BLaER1 treated with 17β-estradiol and CSF1 and Interleukin-3, amounts not matched to agents 10 nM and 100 nM (cell line): ENCODE results near the gene SLIT3.

ENCODE experiments used
- H3K27ac ChIP-seq, 11 experiments: shearing (Covaris generic); formaldehyde crosslinking; 2 replicates each; pipeline ENCODE4 v1.8.1; 2022
- H3K27me3 ChIP-seq, 11 experiments: shearing (Covaris generic); formaldehyde crosslinking; 2 replicates each; pipeline ENCODE4 v1.8.1; 2022
- H3K36me3 ChIP-seq, 11 experiments: shearing (Covaris generic); formaldehyde crosslinking; 2 replicates each; pipeline ENCODE4 v1.8.1; 2022
- H3K4me1 ChIP-seq, 10 experiments: shearing (Covaris generic); formaldehyde crosslinking; 2 replicates each; pipeline ENCODE4 v1.8.1; 2022
- H3K4me2 ChIP-seq, 11 experiments: shearing (Covaris generic); formaldehyde crosslinking; 2 replicates each; pipeline ENCODE4 v1.8.1; 2022
- H3K4me3 ChIP-seq, 10 experiments: shearing (Covaris generic); formaldehyde crosslinking; 2 replicates each; pipeline ENCODE4 v1.8.1; 2022
- H3K9ac ChIP-seq, 11 experiments: shearing (Covaris generic); formaldehyde crosslinking; 2 replicates each; pipeline ENCODE4 v1.8.1; 2022
- H3K9me3 ChIP-seq, 11 experiments: shearing (Covaris generic); formaldehyde crosslinking; replicated peaks in 1 of 11; 2 replicates each; pipeline ENCODE4 v1.8.1; 2022
- H4K20me1 ChIP-seq, 11 experiments: shearing (Covaris generic); formaldehyde crosslinking; 2 replicates each; pipeline ENCODE4 v1.8.1; 2022
- Cebpa-rat ChIP-seq, 11 experiments: shearing (Covaris generic); IDR thresholded peaks; 2 replicates each; pipeline ENCODE4 v1.8.1; 2022

Gene SLIT3

GRCh38 chr5:169088028-169088725, 212.8 kb downstream of the SLIT3 start:
- Histone ChIP-seq H3K4me1 (no peaks in the 10 kb centered on the region), H3K27me3 (no peaks in the 10 kb centered on the region), H3K27ac (no peak overlapping the region), H3K9ac (no peak overlapping the region), H4K20me1 (no peaks in the 10 kb centered on the region), H3K4me3 (no peak overlapping the region), H3K4me2 (no peak overlapping the region), H3K9me3 (peaks cover 0 to 11% (median 0%) of the 10 kb centered on the region in 11 experiments; a peak in 5 of 22 replicates), H3K36me3 (no peaks in the 10 kb centered on the region)
- no peak for TF ChIP-seq Cebpa-rat (IDR thresholded peaks at IDR 0.05)

DNA sequence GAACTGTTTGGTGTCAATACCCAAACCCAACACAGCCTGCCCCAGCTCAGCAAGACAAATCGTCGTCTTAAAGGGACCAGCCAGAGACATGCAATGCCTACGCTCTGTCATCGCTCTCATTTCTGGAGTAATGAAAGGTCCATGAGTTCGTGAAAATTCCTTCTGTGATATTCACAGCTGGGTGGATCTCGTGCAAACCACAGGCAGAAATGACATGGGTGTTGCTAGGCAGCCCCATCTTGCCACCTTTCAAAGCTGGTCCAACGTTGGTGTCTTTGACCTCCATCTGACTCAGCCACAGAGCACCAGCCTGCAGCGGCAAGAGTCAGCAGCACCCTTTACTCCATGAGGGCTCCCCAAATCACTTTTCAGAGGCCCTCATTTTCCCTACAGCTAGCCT, 215.3 kb downstream of the SLIT3 start:
- Histone ChIP-seq H3K27me3 (no peaks in the 10 kb centered on the region), H3K4me3 (no peak overlapping the region), H3K9me3 (peaks cover 0 to 10% (median 0%) of the 10 kb centered on the region in 11 experiments; a peak in 5 of 22 replicates), H3K4me2 (no peak overlapping the region), H3K9ac (no peak overlapping the region), H4K20me1 (no peaks in the 10 kb centered on the region), H3K4me1 (no peaks in the 10 kb centered on the region), H3K27ac (no peak overlapping the region), H3K36me3 (no peaks in the 10 kb centered on the region)
- no peak for TF ChIP-seq Cebpa-rat (IDR thresholded peaks at IDR 0.05)

- Histone ChIP-seq H3K27ac (no peak overlapping the region), H3K4me1 (no peaks in the 10 kb centered on the region), H3K9ac (no peak overlapping the region), H3K27me3 (no peaks in the 10 kb centered on the region), H3K36me3 (no peaks in the 10 kb centered on the region), H4K20me1 (no peaks in the 10 kb centered on the region), H3K9me3 (peaks cover 0 to 5% (median 0%) of the 10 kb centered on the region in 11 experiments; a peak in 5 of 22 replicates), H3K4me3 (no peak overlapping the region), H3K4me2 (no peak overlapping the region)
- TF ChIP-seq Cebpa-rat (IDR thresholded peaks at IDR 0.05): no peak
These were observed 215.7 kb downstream of the SLIT3 start for GRCh38 chr5:169085212-169085611.

- H3K27ac ChIP-seq: no peak overlapping the region
- no peak for TF ChIP-seq Cebpa-rat (IDR thresholded peaks at IDR 0.05)
- H3K4me1 ChIP-seq: no peaks in the 10 kb centered on the region
These were observed 216.2 kb downstream of the SLIT3 start for GRCh38 chr5:169084775-169085174.

DNA sequence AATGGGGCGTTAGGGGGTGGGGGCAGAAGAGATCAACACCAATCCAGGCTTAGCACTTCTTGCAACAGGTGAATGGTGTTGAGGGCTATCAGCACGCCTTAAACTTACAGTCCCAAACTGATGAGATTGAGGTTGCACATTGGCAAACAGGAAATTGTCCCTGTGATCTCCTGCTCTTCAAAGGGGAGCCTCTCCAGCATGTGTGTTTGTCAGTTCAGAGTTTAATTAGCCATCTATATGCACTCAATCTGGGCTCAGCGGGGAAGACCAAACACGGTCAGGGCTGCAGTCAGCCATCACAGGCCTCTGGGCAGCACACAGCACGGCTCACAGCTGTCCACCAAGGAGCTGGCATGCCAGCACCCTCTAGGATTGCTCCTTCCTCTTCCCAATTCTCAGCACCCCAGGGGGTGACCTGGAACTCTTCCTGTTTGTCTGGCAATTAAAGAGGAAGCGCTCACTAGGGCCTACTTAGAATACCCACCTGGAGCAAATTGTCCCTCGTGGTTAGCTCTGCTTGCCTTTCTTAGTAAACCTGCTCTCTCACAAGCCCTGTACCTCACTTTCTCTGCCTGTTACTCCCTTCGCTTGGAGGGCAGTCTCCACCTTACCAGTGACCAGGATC, 217.4 kb downstream of the SLIT3 start:
- Histone ChIP-seq H3K9ac (no peak overlapping the region), H3K4me2 (no peak overlapping the region; a peak in 2 of 22 replicates), H4K20me1 (no peaks in the 10 kb centered on the region), H3K4me3 (no peak overlapping the region), H3K27ac (no peak overlapping the region), H3K9me3 (no peaks in the 10 kb centered on the region), H3K36me3 (no peaks in the 10 kb centered on the region), H3K27me3 (no peaks in the 10 kb centered on the region), H3K4me1 (no peaks in the 10 kb centered on the region)
- no peak for TF ChIP-seq Cebpa-rat (IDR thresholded peaks at IDR 0.05)

More at GRCh38 chr5:169084775-169085174, 216.2 kb downstream of the SLIT3 start:
- no peak overlapping the region for H3K9ac ChIP-seq
- peaks cover 0 to under 1% (median 0%) of the 10 kb centered on the region in 11 experiments; a peak in 1 of 22 replicates for H3K9me3 ChIP-seq
- no peak overlapping the region for H3K4me2 ChIP-seq
- H3K4me3 ChIP-seq: no peak overlapping the region
- no peaks in the 10 kb centered on the region for H3K27me3 ChIP-seq
- H3K36me3 ChIP-seq: no peaks in the 10 kb centered on the region
- no peaks in the 10 kb centered on the region for H4K20me1 ChIP-seq

DNA sequence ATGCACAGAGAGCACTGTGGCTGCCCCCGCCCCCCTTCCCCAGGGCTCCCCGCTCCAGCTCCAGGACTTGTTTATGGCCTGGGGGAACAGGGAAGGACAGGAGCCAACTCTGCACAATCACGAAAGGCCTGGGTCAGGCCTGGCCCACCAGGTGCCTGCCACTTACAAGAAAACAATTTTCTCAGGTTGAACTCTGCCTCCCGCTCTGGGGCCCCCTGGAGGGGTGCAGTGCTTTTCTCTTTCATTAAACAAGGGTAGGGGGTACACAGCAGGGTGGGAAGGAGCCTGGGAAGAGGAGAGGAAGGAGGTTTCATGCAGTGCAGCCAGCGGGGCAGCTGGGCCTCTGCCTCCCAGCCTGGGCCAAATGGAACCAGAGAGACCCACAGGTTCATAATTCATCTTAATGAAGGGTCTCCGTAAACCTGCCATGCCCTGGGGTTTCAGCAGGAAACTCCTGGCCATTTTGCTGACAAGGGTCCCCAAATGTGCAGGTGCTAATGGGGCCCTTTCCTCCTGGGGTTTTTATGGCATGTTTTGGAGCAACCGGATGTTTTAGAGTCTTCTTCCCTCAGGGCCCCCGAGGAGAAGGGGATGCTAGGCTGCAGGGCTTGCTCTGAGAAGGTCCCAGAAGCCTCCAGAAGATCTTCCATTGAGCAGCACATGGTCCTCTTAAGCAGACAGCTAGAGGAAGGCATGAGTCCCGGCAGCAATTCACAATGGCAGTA, 219.8 kb downstream of the SLIT3 start:
- TF ChIP-seq Cebpa-rat (IDR thresholded peaks at IDR 0.05): no peak
- Histone ChIP-seq H3K9ac (no peak overlapping the region), H3K9me3 (no peaks in the 10 kb centered on the region), H3K4me1 (no peaks in the 10 kb centered on the region), H3K27ac (no peak overlapping the region), H3K4me3 (no peak overlapping the region), H4K20me1 (no peaks in the 10 kb centered on the region), H3K36me3 (no peaks in the 10 kb centered on the region), H3K27me3 (no peaks in the 10 kb centered on the region), H3K4me2 (no peak overlapping the region)

DNA sequence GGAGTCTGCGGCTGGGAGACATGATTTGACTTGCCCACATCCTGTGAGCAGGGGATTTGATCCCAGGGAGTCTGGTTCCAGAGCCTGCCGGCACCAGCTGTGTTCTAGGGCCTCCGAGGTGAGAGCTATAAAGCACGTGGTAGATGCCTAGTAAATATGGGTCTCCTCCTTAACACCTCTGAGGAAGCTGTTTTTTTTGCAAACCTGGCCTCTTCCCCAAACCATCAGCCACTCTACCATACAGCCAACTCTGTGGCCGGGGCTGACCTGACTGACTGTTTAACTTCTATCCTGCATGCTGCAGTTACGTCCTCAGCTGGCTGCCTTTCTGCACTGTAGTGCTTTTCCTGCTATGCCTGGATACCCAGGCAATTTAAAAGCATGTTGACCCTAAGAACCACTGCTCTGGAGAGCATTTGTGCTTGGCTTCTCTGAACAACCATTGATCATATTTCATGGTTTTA, 220.5 kb downstream of the SLIT3 start:
- Histone ChIP-seq H3K4me1 (no peaks in the 10 kb centered on the region), H3K4me3 (no peak overlapping the region), H3K9ac (no peak overlapping the region), H3K36me3 (no peaks in the 10 kb centered on the region), H3K27ac (no peak overlapping the region), H4K20me1 (no peaks in the 10 kb centered on the region), H3K27me3 (no peaks in the 10 kb centered on the region), H3K4me2 (no peak overlapping the region), H3K9me3 (no peaks in the 10 kb centered on the region)
- no peak for TF ChIP-seq Cebpa-rat (IDR thresholded peaks at IDR 0.05)

DNA sequence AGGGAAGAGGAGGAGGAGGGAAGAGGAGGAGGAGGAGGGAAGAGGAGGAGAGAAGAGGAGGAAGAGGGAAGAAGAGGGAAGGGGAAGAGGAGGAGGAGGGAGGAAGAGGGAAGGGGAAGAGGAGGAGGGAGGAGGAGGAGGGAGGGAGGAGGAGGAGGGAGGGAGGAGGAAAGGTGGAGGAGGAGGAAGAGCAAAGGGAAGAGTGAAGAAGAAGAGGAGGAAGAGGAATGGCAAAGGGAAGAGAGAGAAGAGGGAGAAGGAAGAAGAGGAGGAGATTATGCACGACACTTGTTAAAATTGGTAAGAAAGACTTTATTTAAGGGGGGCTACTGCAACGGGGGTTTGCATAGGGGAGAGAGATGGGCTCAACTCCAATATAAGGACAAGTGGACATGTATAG, 221.2 kb downstream of the SLIT3 start:
- no peak for TF ChIP-seq Cebpa-rat (IDR thresholded peaks at IDR 0.05)
- Histone ChIP-seq H3K9ac (no peak overlapping the region), H3K4me2 (no peak overlapping the region), H3K27ac (no peak overlapping the region), H3K4me3 (no peak overlapping the region), H4K20me1 (no peaks in the 10 kb centered on the region), H3K9me3 (no peaks in the 10 kb centered on the region), H3K4me1 (no peaks in the 10 kb centered on the region), H3K36me3 (no peaks in the 10 kb centered on the region), H3K27me3 (no peaks in the 10 kb centered on the region)

GRCh38 chr5:169074839-169075238, 226.1 kb downstream of the SLIT3 start:
- Histone ChIP-seq H3K4me3 (no peak overlapping the region), H3K27me3 (no peaks in the 10 kb centered on the region), H3K9me3 (peaks cover 0 to 14% (median 9%) of the 10 kb centered on the region in 11 experiments; a peak in 6 of 22 replicates), H3K4me2 (no peak overlapping the region), H3K27ac (no peak overlapping the region), H3K4me1 (no peaks in the 10 kb centered on the region), H3K36me3 (no peaks in the 10 kb centered on the region), H3K9ac (no peak overlapping the region), H4K20me1 (no peaks in the 10 kb centered on the region)
- no peak for TF ChIP-seq Cebpa-rat (IDR thresholded peaks at IDR 0.05)
